GM12878 (cell line): ENCODE data around the gene KLK5. TPM values are rescaled to one million over a fixed set of nuclear protein-coding genes. Genes with fewer than 3 reads are reported as not detected.

Source experiments
- BACH1 ChIP-seq: fragments of 450-650 bp; IDR thresholded peaks from 2 replicates; pipeline ENCODE4 v1.6.1; 2017; ENCODE audit warnings: mild to moderate bottlenecking, borderline replicate concordance
- BCL11A ChIP-seq: IDR thresholded peaks from 2 replicates; pipeline ENCODE4 v1.6.1; 2011; ENCODE audit warnings: low read depth, low read length
- BHLHE40 ChIP-seq, 2 experiments: fragments of 450-650 bp in 1 of 2; IDR thresholded peaks; 2 replicates each; pipeline ENCODE4 v1.6.1; 2011 to 2017; ENCODE audit warnings: low read depth in 2 of 2, borderline replicate concordance in 1 of 2, improper control_type of control experiment in 1 of 2, low read length in 1 of 2, mild to moderate bottlenecking in 1 of 2
- CEBPB ChIP-seq, 2 experiments: fragments of 150-350 bp in 1 of 2; IDR thresholded peaks; 2 replicates each; pipeline ENCODE4 v1.6.1; 2012 to 2014; ENCODE audit warnings: low read depth in 2 of 2, low read length in 2 of 2, borderline replicate concordance in 1 of 2, inconsistent platforms in 1 of 2
- EP300 ChIP-seq, 2 experiments: fragments of 150-350 bp in 1 of 2; IDR thresholded peaks; 2 replicates each; pipeline ENCODE4 v1.6.1; 2011 to 2012; ENCODE audit warnings: low read depth in 2 of 2, low read length in 2 of 2, borderline replicate concordance in 1 of 2, improper control_type of control experiment in 1 of 2, inconsistent platforms in 1 of 2; ENCODE audit not compliant: control insufficient read depth in 1 of 2
- EZH2 ChIP-seq: IDR thresholded peaks from 2 replicates; pipeline ENCODE4 v1.6.1; 2012; ENCODE audit warnings: low read depth, mild to moderate bottlenecking, control low read depth, inconsistent platforms, low read length, borderline replicate concordance; ENCODE audit not compliant: control insufficient read depth
- FOXM1 ChIP-seq: IDR thresholded peaks from 2 replicates; pipeline ENCODE4 v1.6.1; 2012; ENCODE audit warnings: low read depth, mild to moderate bottlenecking, inconsistent platforms, low read length, moderate library complexity
- GABPA ChIP-seq: IDR thresholded peaks from 2 replicates; pipeline ENCODE4 v1.6.1; 2014; ENCODE audit warnings: antibody characterized with exemption, low read depth, mild to moderate bottlenecking, inconsistent platforms
- GATAD2B ChIP-seq: fragments of 450-650 bp; conservative IDR thresholded peaks from 2 replicates; pipeline ENCODE4 v1.6.1; 2017; ENCODE audit warnings: low read depth, mild to moderate bottlenecking, moderate library complexity
- HDAC6 ChIP-seq: fragments of 200-600 bp; sonication (generic); IDR thresholded peaks from one replicate; pipeline ENCODE4 v1.8.0; 2017; ENCODE audit warnings: antibody characterized with exemption; ENCODE audit not compliant: unreplicated experiment
- IKZF1 ChIP-seq: fragments of 450-650 bp; conservative IDR thresholded peaks from 2 replicates; pipeline ENCODE4 v1.6.1; 2017; ENCODE audit warnings: antibody characterized with exemption, mild to moderate bottlenecking
- IKZF2 ChIP-seq, 2 experiments: fragments of 450-650 bp; IDR thresholded peaks; 2 replicates each; pipeline ENCODE4 v1.6.1; 2017; ENCODE audit warnings: mild to moderate bottlenecking in 2 of 2, moderate library complexity in 2 of 2
- IRF4 ChIP-seq: IDR thresholded peaks from 2 replicates; pipeline ENCODE4 v1.6.1; 2011; ENCODE audit warnings: low read depth, low read length
- KLF5 ChIP-seq: fragments of 450-650 bp; IDR thresholded peaks from 2 replicates; pipeline ENCODE4 v1.6.1; 2014; ENCODE audit warnings: mild to moderate bottlenecking; ENCODE audit not compliant: partially characterized antibody
- MTA2 ChIP-seq: fragments of 450-650 bp; IDR thresholded peaks from 2 replicates; pipeline ENCODE4 v1.6.1; 2016; ENCODE audit warnings: low read depth, mild to moderate bottlenecking, moderate library complexity
- NFXL1 ChIP-seq: fragments of 450-650 bp; IDR thresholded peaks from 2 replicates; pipeline ENCODE4 v1.6.1; 2017; ENCODE audit warnings: antibody characterized with exemption, mild to moderate bottlenecking, borderline replicate concordance
- POU2F2 ChIP-seq: IDR thresholded peaks from 3 replicates; pipeline ENCODE4 v1.6.1; 2011; ENCODE audit warnings: low read depth, mild to moderate bottlenecking, low read length, borderline replicate concordance
- RCOR1 ChIP-seq: conservative IDR thresholded peaks from 2 replicates; pipeline ENCODE4 v1.6.1; 2012; ENCODE audit warnings: low read depth, low read length, improper control_type of control experiment
- RUNX3 ChIP-seq: IDR thresholded peaks from 2 replicates; pipeline ENCODE4 v1.6.1; 2012; ENCODE audit warnings: low read length, inconsistent platforms
- SIX5 ChIP-seq: IDR thresholded peaks from 2 replicates; pipeline ENCODE4 v1.6.1; 2011; ENCODE audit warnings: mild to moderate bottlenecking, low read depth, low read length, moderate library complexity; ENCODE audit not compliant: severe bottlenecking
- ZNF24 ChIP-seq: fragments of 450-650 bp; IDR thresholded peaks from 2 replicates; pipeline ENCODE4 v1.6.1; 2017; ENCODE audit warnings: antibody characterized with exemption, mild to moderate bottlenecking
- ZNF274 ChIP-seq: IDR thresholded peaks from one replicate; pipeline ENCODE4 v1.8.0; 2011; ENCODE audit not compliant: insufficient read length, insufficient read depth
- polyA plus RNA-seq, 11 experiments: library from polyadenylated mRNA; depleted of rRNA in 4 of 11; unstranded in 6 of 11; stranded (reverse) in 5 of 11; fragments of >200 nt; fragmentation: Nextera tagmentation in 4 of 11; fragmentation: Illumina TruSeq in 1 of 11; extraction: Ambion mirVana in 4 of 11; extraction: Trizol in 1 of 11; gene quantifications; 1 replicate in 1 of 11; 2 replicates in 10 of 11; pipeline versions ENCODE4 v1.2.1 to v1.2.3, GENCODE V29; 2011 to 2016; ENCODE audit warnings: inconsistent platforms in 2 of 11, missing spikeins in 2 of 11, low read depth in 1 of 11
- total RNA-seq, 4 experiments: library from RNA; depleted of rRNA in 3 of 4; stranded (reverse); fragments of >200 nt in 3 of 4; fragmentation: Illumina TruSeq in 1 of 4; extraction: Trizol in 1 of 4; gene quantifications; 2 replicates each; pipeline versions ENCODE4 v1.2.1 to v1.2.3, GENCODE V29; 2013 to 2021
- TF ChIP-seq, protein P1 (sequence below): fragments of 450-650 bp; IDR thresholded peaks from 2 replicates; pipeline ENCODE4 v1.6.1; 2017; ENCODE audit warnings: low read depth, mild to moderate bottlenecking, moderate library complexity
- TF ChIP-seq, protein P2 (sequence below): IDR thresholded peaks from 2 replicates; pipeline ENCODE4 v1.6.1; 2012; ENCODE audit warnings: low read length, inconsistent platforms
- TF ChIP-seq, protein P3 (sequence below): fragments of 450-650 bp; IDR thresholded peaks from 2 replicates; pipeline ENCODE4 v1.6.1; 2014; ENCODE audit warnings: mild to moderate bottlenecking

Gene KLK5
- total and polyA plus RNA-seq, 10 of the 15 experiments (the other 5 are each of a cell fraction or from before 2014, with no cell fraction given), result 0.16 TPM; not detected in 9

DNA sequence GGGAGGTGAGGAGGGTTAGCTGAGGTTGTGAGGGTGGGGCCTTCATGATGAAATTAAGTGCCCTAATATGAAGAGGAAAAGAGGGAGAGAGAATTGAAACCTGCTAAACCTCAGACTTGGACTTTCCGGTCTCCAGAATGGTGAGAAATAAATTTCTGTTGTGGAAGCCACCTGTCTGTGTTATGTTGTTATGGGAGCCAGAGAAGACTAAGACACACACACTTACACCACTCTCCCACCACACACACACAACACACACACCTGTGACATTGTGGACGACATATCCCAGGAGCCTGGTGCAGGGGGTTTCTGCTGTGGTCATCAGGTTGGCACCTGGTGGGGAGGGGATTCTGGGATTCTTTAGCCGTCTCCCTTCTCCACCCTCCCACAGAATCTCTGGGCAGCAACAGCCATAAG is 55.6 kb downstream of the KLK5 start (continued):
- TF ChIP-seq EP300 (IDR thresholded peaks at IDR 0.05; ENCODE audit: borderline replicate concordance in 1 of 2, control insufficient read depth in 1 of 2, low read depth in 2 of 2, low read length in 2 of 2) (peak in 1 of 2 experiments; percentile 91; a peak in 3 of 4 replicates), SIX5 (no peak), ZNF24 (no peak), IRF4 (0 out of 2 replicates have a peak, but pooled peaks have one; percentile 7), BACH1 (no peak; the same call in 1 of the 2 replicates), FOXM1 (0 out of 2 replicates have a peak, but pooled peaks have one; percentile 1), IKZF1 (peak; percentile 68), GABPA (no peak), BHLHE40 (IDR thresholded peaks at IDR 0.05; ENCODE audit: borderline replicate concordance in 1 of 2, low read depth in 2 of 2, low read length in 1 of 2) (peak in 1 of 2 experiments; percentile 19; a peak in 1 of 4 replicates), NFXL1 (no peak), HDAC6 (no peak), MTA2 (no peak; the same call in 1 of the 2 replicates), KLF5 (peak; percentile 4), GATAD2B (0 out of 2 replicates have a peak, but pooled peaks have one; percentile 72), BCL11A (no peak), RUNX3 (no peak), EZH2 (no peak), IKZF2 (IDR thresholded peaks at IDR 0.05) (peak; percentile 33 to 63; a peak in 3 of 4 replicates), POU2F2 (peak; percentile 40; the same call in 2 of the 3 replicates), CEBPB (IDR thresholded peaks at IDR 0.05; ENCODE audit: borderline replicate concordance in 1 of 2, low read depth in 2 of 2, low read length in 2 of 2) (peak in 1 of 2 experiments; percentile 24; a peak in 1 of 4 replicates), ZNF274 (no peak), RCOR1 (no peak)
- TF ChIP-seq, protein P1, sequence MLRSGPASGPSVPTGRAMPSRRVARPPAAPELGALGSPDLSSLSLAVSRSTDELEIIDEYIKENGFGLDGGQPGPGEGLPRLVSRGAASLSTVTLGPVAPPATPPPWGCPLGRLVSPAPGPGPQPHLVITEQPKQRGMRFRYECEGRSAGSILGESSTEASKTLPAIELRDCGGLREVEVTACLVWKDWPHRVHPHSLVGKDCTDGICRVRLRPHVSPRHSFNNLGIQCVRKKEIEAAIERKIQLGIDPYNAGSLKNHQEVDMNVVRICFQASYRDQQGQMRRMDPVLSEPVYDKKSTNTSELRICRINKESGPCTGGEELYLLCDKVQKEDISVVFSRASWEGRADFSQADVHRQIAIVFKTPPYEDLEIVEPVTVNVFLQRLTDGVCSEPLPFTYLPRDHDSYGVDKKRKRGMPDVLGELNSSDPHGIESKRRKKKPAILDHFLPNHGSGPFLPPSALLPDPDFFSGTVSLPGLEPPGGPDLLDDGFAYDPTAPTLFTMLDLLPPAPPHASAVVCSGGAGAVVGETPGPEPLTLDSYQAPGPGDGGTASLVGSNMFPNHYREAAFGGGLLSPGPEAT, result no peak
- TF ChIP-seq, protein P2, sequence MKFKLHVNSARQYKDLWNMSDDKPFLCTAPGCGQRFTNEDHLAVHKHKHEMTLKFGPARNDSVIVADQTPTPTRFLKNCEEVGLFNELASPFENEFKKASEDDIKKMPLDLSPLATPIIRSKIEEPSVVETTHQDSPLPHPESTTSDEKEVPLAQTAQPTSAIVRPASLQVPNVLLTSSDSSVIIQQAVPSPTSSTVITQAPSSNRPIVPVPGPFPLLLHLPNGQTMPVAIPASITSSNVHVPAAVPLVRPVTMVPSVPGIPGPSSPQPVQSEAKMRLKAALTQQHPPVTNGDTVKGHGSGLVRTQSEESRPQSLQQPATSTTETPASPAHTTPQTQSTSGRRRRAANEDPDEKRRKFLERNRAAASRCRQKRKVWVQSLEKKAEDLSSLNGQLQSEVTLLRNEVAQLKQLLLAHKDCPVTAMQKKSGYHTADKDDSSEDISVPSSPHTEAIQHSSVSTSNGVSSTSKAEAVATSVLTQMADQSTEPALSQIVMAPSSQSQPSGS, result no peak
- TF ChIP-seq, protein P3, sequence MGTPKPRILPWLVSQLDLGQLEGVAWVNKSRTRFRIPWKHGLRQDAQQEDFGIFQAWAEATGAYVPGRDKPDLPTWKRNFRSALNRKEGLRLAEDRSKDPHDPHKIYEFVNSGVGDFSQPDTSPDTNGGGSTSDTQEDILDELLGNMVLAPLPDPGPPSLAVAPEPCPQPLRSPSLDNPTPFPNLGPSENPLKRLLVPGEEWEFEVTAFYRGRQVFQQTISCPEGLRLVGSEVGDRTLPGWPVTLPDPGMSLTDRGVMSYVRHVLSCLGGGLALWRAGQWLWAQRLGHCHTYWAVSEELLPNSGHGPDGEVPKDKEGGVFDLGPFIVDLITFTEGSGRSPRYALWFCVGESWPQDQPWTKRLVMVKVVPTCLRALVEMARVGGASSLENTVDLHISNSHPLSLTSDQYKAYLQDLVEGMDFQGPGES, result 0 out of 2 replicates have a peak, but pooled peaks have one; percentile 25
